ENCODE measurements around the gene CARNS1. TPM values are rescaled to one million over a fixed set of nuclear protein-coding genes. Genes with fewer than 3 reads are reported as not detected.

The CARNS1 gene
- total and polyA plus RNA-seq, 4 donors, result 0.05 to 0.19 (median 0.10) TPM

GRCh38 chr11:67434395-67434881 lies 19.0 kb downstream of the CARNS1 start:
- H3K9me3 ChIP-seq (ENCODE audit: control insufficient read depth in 4 of 4, low read length in 3 of 4), result no peaks in the 10 kb centered on the region
- peaks cover 3 to 47% (median 8%) of the 10 kb centered on the region in 4 donors for H3K36me3 ChIP-seq (ENCODE audit: control insufficient read depth in 4 of 4, insufficient read depth in 3 of 4, low read depth in 1 of 4, low read length in 3 of 4)
- no peak overlapping the region for H3K4me3 ChIP-seq (ENCODE audit: low read depth in 1 of 3, low read length in 3 of 3)
- 84% methylated on average over 23 of the region's 23 CpGs for WGBS
- H3K9ac ChIP-seq (ENCODE audit: low read depth in 1 of 2, low read length in 2 of 2), result no peak overlapping the region
- DNase-seq (ENCODE audit: low spot score), result no peak
- TF ChIP-seq RAD21 (IDR thresholded peaks at IDR 0.05) (no peak), JUND (IDR thresholded peaks at IDR 0.05) (no peak), CTCF (IDR thresholded peaks at IDR 0.05; ENCODE audit: low read depth, low read length, missing input control) (no peak), MAX (IDR thresholded peaks at IDR 0.05) (no peak), TAF1 (conservative IDR thresholded peaks at IDR 0.05) (no peak), HNF4A (conservative IDR thresholded peaks at IDR 0.05) (no peak), HNF4G (IDR thresholded peaks at IDR 0.05) (no peak), SP1 (IDR thresholded peaks at IDR 0.05) (no peak), REST (IDR thresholded peaks at IDR 0.05) (no peak), GABPA (IDR thresholded peaks at IDR 0.05 in 1 of 2, conservative IDR thresholded peaks at IDR 0.05 in 1 of 2) (no peak), RXRA (IDR thresholded peaks at IDR 0.05) (no peak), EGR1 (IDR thresholded peaks at IDR 0.05; ENCODE audit: low read depth in 2 of 2) (no peak), FOXA2 (IDR thresholded peaks at IDR 0.05) (no peak), NR2F2 (IDR thresholded peaks at IDR 0.05) (no peak), YY1 (IDR thresholded peaks at IDR 0.05) (no peak), ZBTB33 (IDR thresholded peaks at IDR 0.05) (no peak), FOXA1 (IDR thresholded peaks at IDR 0.05) (no peak), ATF3 (IDR thresholded peaks at IDR 0.05) (no peak)
- H3K4me1 ChIP-seq (ENCODE audit: control insufficient read depth in 4 of 4, insufficient read depth in 4 of 4, low read length in 3 of 4), result peaks cover under 1 to 5% (median 3%) of the 10 kb centered on the region in 4 donors
- no peak overlapping the region for H3K27ac ChIP-seq (ENCODE audit: low read depth in 1 of 2, low read length in 2 of 2)
- no peaks in the 10 kb centered on the region for H3K27me3 ChIP-seq (ENCODE audit: control insufficient read depth in 4 of 4, insufficient read depth in 4 of 4, low read length in 3 of 4)

Measured in liver (tissue), 9 donors.